ENCODE results near the gene NPLOC4. TPM values are rescaled to one million over a fixed set of nuclear protein-coding genes. Genes with fewer than 3 reads are reported as not detected.

Gene NPLOC4
- polyA plus RNA-seq, 4 donors = 51.2 to 75.3 (median 63.8) TPM

DNA sequence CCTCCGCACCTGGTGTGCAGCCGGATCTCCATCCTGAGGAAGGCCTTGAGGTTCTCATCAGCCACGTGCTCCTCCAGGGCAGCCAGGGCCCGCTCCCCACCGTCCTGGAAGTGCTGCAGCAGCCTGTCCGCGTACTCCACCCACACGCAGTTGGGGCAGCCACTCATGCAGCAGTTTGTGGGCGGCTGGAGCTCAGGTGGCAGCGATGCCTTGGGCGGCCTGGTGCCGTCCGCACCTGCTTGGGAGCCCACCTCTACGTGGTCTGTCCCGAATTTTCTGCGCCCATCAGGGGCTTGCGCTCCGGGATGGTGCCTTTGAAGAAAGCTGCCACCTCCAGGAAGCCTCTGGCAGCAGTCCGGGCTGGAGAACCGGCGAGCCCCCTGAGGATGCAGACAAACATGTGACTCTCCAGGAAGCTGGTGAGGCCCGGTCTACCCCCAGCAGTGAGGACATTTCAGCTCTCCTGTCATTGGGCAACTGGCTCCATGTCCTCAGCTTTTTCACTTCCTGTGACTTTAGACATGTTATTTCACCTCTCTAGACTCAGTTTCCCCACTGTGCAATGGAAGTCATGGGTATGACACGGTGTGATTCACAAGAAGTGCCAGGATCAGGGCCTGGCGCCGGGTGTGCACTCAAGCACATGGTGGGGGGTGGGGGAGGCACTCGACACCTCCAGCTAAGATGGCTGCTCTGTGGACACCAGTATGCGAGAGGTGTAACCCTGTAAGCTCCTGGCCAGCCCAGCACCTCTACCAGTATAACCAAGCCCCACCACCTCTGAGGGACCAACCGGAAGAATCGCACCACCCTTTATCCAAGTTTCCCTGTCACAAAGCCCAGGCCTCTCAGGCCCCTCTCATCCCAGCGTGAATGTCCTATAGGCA is 28.5 kb upstream of the NPLOC4 start:
- no peak for DNase-seq (ENCODE audit: low read depth in 4 of 4, low spot score in 2 of 4)

DNA sequence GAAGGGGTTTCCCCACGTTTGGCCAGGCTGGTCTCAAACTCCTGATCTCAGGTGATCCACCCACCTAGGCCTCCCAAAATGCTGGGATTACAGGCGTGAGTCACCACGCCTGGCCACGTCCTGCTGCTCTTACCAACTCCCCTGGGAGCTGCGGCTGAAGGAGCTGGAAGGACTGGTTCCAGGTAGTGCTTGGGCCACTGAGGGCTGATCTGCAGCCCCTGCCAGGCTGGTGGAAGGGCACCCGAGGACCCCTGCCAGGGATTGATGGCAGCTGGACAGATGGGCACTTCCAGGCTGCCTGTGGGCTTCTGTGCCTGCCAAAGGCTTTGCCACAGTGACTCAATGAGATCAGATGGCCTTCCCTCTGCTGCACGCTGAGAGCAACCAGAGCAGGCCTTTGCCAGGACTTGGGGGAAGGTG is 27.1 kb upstream of the NPLOC4 start:
- DNase-seq (ENCODE audit: low read depth in 4 of 4, low spot score in 2 of 4) = no peak

DNA sequence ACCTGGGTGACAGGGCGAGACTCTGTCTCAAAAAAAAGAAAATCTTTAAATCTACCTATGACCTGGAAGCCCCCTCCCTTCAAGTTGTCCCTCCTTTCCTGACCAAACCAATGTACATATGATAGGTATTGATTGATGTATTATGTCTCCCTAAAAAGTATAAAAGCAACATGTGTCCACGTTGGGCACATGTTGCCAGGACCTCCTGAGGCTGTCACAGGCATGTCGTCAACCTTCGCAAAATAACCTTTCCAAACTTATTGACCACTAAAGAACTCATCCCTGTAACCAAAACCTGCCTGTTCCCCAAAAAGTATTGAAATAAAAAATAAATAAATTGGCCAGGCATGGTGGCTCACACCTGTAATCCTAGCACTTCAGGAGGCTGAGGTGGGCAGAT is 25.1 kb upstream of the NPLOC4 start:
- no peak for DNase-seq (ENCODE audit: low read depth in 4 of 4, low spot score in 2 of 4)

DNA sequence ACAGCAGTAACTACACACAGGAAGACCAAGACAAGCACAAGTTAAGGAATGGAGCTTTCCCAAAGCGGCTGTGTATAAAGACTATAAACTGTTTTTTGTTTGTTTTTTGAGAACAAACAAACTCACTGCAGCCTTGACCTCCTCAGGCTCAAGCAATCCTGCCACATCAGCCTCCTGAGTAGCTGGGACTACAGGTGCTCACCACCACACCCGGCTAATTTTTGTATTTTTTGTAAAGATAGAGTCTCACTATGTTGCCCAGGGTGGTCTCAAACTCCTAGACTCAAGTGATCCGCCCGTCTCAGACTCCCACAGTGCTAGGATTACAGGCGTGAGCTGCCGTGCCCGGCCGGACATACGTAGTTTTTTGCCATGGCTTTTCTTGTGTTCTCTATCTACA is 23.5 kb upstream of the NPLOC4 start:
- DNase-seq (ENCODE audit: low read depth in 4 of 4, low spot score in 2 of 4) = no peak

DNA sequence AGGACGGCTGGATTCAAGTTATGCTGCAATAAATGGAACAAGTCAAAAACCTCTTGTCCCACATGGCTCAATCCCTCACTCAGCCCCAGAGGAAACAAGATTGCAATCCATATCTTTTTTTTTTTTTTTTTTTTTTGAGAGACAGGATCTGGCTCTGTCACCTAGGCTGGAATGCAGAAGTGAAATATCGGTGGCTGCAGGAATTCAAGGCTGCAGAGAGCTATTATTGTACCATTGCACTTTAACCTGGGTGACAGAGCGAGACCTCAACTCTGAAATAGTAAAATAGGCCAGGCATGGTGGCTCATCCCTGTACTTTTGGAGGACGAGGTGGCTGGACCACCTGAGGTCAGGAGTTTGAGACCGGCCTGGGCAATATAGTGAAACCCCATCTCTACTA is 22.1 kb upstream of the NPLOC4 start:
- no peak for DNase-seq (ENCODE audit: low read depth in 4 of 4, low spot score in 2 of 4)

DNA sequence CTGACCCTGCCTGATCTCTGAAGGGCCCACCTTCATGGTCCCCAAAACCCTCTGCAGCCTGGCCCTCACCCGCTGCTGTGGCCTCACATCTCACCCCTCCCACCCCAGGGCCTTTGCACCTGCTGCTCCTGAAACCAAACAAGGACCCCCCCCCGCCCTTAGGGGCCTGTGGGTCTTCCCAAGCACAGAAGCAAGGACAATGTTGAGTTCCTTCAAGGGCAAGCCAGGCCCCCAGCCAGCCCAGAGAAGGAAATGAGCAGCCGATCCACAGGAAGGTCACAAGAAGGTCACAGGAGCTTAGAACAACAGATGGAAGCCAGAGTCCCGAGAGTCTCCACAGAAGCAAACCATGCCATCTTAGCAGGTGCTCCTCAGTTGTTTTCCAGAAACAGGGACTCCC is 19.9 kb upstream of the NPLOC4 start:
- DNase-seq (ENCODE audit: low read depth in 4 of 4, low spot score in 2 of 4) = no peak

DNA sequence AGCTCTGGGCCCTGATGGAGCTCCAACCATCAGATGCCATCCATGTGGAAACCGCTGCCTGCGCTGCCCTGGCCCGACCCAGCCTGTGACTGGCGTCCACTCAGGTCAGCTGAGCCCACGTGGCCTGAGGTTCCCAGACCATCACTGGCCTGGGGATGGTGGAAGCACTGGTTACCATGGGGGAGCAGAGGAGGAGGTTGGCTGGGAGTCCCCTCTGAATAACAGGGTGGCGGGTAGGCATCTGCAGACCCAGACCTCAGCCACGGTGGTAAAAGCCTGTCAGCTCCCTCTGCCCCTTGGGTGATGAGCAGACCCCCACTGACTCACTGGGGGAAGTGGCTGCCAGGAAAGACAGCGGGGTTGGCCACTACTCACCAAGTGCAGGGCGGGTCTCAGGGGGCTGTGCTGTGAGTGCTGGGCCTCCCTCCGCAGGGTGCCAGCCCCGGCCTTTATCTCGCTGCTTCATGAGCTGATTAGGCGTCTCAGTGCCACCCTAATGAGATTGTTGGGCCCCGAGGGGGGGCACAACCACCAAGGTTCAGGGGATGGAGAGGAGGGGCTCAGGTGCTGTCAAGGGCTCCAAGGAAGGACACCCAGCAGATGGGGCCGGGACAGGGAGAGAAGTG is 19.3 kb upstream of the NPLOC4 start, which contains the start of gene PDE6G:
TSS of gene PDE6G (minus strand) at position 425 of the 626 bp plus-strand sequence. CDS start 3,237 bp downstream, outside the sequence.
- DNase-seq (ENCODE audit: low read depth in 4 of 4, low spot score in 2 of 4) = no peak

DNA sequence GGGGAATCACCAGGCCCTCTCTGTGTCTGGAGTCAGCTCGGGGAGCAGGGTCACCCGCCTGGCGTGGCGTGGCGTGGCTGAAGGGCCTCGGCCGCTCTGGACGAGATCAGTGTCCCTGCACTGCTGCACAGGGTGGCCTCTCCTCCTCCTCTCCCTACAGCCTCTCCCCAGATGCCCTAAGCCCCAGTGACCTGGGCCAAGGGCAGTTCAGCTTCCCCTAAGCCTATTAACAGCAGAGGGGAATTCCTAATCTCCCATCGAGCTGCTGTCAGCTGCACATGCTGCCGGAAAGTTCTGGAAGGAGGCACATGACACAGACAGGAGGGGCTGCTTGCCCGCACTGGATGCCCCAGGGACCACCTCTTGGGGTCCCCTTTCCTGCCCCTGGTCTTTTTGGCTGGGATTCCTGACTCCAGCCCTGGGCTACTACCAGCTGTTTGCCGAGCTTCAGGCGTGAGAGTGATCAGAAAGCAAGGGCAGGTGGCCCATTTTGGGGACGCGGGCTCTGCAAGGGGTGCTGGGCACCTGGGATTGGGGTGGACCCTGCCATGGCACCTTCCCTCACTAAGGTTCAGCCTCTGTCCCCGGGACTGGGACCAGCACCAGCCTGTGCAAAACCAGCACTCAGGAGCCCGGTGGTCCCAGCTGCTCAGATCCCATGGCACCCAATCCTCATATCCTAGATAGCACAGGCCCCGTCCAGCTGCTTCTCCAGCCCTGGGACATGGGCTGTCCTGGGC is 18.6 kb upstream of the NPLOC4 start:
- no peak for DNase-seq (ENCODE audit: low read depth in 4 of 4, low spot score in 2 of 4)

DNA sequence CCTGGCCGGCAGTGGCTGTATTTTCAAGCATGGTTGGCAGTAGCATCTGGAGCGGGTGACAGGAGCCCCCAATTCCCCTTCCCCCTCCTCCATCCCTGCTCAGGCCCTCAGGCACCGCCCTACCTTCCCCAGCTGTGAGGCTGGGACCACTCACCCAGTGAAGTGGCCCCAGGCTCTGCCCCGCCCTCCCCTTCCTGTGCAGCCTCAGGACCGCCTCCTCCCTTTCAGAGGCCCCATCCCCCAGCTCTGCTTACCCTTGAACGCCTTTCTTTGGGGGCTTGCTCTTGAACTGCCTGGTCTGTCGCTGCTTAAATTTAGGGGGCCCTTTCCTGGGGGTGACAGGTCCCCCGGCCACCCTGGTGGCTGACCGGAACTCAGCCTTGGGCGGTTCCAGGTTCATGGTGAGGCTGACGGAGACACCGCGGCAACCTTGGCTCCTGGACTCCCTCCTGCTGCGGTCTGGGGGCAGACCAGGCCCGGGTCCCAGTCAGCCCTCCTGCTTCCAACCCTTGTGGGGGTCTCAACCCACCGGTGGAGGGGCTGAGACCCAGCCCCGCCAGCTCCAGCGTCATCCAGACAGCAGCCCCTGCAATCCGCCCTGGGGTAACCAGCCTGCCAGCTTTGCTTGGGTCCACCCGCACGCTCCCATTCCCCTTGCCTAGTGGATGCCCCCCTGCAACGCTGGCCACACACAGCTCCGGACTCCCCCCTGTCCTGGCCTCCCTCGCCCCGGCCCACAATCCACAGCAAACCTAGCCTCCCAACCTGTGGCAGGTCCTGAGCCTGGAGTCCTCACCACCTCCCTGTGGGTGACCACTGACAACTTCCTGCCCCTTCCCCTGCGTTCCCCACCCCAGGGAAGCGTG is 16.2 kb upstream of the NPLOC4 start:
- DNase-seq (ENCODE audit: low read depth in 4 of 4, low spot score in 2 of 4) = no peak

DNA sequence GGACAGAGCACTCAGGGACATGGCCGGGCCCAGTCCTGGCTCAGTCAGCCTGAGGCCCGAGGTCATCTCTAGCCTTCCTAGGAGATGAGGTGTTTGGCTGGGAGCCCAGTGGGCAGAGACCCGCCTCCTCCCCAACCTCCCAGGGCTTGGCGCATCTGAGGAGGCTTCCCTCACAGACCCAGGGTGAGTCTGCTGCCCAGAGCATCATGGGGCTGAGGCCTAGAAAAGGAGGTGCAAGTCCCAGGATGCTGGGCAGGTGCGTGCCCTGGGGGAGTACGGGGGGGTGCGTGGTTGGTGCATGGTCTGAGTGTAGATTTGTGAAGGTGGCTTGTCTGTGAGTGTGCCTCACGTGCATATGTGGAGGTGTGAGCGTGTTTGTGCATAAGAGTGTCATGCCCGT is 14.8 kb upstream of the NPLOC4 start:
- DNase-seq (ENCODE audit: low read depth in 4 of 4, low spot score in 2 of 4) = no peak

DNA sequence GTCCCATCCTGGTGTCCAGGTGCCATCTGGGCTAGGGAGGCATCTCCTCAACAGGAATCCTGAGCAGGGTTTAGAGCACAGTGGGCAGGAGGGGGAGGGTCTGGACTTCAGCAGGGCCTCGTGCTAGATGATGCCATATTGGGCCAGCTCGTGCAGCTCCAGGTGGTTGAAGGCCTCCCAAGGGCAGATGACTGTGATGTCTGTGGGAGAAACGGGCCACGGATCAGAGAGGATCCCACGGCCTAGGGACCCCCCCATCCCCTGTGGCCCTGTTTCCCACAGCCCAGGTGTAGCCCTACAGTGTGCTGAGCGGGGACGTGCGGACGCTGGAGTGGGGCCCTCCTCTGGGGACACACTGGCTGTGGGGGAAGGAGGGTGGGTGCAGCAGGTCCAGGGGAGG is 14.0 kb upstream of the NPLOC4 start:
- DNase-seq (ENCODE audit: low read depth in 4 of 4, low spot score in 2 of 4) = no peak

DNA sequence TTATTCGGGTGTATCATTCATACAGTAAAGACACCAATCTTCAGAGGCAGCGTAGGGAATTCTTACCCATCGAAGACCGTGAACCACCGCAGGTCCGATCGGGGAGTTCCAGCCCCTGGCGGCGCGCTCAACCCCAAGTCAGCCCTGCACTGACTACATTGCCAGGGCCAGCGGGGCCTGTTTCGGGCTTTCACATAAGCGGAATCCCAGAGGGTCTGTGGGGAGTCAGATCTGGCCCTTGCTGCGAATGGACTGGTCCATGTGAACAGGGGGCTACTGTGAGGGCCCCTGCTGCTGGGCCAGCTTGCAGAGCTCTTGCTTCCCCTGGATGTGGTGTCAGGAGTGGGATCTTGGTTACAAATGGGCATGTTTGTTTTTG is 11.8 kb upstream of the NPLOC4 start:
- no peak for DNase-seq (ENCODE audit: low read depth in 4 of 4, low spot score in 2 of 4)

DNA sequence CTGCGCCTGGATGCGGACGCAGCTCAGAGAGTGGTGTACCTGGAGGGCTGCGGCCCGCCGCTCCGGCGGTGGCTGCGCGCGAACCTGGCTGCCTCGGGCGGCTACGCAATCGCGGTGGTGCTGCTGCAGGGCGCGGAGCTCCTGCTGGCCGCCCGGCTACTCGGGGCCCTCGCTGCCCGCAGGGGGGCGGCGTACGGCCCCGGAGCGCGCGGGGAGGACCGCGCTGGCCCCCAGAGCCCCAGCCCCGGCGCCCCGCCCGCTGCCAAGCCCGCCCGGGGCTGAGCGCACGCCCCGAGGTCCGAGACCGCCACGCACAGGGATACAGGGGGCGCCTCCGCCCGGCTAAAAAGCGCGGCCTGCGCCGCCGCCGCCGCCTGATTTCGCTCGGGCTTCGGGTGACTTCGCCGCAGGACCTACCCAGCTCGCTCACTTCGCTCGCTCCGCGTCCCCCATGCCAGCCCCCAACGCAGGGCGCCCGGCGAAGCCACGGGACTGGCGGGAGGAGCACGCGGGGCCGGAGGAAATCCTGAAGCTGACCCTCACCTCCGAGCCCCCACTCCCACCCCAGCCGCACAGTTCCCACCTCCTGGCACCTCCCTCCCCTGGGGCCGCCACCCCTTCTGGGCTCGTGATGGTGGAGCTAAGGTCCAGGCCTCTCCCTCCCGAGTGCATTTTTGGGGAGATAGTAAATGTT is 11.2 kb upstream of the NPLOC4 start:
- no peak for DNase-seq (ENCODE audit: low read depth in 4 of 4, low spot score in 2 of 4)

DNA sequence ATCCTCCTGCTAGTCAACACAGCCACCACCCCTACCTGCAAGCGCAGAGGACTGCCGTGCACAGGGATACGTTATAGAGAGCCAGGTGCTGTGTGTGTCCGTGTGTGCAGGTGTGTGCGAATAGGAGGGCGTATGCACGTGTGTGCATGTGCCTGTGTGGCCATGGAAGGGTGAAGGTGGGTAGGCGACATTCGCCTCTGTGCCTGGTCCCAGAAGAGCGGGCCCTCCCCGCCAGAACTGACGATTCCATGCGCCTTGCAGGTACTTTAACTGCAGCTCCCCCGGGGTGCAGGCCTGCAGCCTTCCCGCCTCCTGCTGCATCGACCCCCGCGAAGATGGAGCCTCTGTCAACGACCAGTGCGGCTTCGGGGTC is 10.7 kb upstream of the NPLOC4 start:
- no peak for DNase-seq (ENCODE audit: low read depth in 4 of 4, low spot score in 2 of 4)

DNA sequence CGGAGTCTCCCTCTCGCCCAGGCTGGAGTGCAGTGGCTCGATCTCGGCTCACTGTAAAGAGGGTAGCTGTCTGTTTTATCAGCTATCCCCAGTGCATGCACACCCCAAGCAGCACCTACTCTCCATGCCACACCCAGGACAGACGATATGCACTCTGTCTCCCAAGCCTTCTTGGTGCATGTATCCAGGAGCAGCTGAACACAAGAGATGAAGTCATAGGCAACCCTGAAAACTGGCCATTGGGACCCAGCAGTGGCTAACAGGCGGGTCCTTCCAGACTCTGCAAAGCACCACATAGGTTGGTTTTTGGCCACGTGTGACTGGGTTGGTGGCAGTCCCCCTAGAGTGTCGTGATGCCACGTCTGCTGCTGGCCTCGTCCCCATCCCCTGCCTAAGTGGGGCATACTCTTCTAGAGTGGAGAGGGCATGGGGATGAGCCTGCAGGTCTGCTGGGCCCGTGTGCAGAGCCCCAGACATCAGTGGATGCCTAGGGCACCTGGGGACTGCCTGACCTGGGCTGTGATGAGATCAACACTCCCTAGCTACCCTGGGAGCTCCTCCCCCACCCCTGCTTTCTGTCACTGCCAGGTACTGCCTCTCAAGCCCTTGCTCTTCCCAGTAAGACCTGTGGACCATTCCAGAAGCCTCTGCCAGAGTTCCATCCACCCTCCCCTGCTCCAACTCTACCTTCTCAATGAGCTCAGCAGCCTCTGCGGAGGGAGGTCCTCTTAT is 10.1 kb upstream of the NPLOC4 start:
- DNase-seq (ENCODE audit: low read depth in 4 of 4, low spot score in 2 of 4) = no peak

DNA sequence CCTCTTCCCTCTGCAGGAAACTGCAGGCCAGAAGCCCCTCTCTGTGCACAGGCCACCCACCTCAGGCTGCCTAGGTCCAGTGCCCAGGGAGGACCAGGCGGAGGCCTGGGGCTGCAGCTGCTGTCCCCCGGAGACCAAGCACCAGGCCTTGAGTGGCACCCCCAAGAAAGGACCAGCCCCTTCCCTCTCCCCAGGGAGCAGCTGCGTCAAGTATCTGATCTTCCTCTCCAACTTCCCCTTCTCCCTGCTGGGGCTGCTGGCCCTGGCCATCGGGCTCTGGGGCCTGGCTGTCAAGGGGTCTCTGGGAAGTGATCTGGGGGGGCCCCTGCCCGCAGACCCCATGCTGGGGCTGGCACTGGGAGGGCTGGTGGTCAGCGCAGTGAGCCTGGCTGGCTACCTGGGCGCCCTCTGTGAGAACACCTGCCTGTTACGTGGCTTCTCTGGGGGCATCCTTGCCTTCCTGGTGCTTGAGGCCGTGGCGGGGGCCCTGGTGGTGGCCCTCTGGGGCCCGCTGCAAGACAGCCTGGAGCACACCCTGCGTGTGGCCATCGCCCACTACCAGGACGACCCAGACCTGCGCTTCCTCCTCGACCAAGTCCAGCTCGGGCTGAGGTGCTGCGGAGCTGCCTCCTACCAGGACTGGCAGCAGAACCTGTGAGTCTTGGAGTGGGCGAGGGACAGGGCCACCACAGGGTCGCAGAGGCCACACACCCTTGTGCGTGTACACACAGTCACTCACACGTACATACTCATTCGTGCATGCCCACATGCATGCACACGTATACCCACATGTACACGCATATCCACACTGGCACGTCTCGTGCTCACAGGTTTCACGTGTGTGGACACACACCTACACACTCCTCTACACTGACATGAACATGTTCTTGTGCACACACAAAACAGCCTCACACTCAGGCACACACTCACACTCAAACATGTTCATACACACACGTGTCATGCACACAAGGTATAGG is 8.4 kb upstream of the NPLOC4 start:
- no peak for DNase-seq (ENCODE audit: low read depth in 4 of 4, low spot score in 2 of 4)

DNA sequence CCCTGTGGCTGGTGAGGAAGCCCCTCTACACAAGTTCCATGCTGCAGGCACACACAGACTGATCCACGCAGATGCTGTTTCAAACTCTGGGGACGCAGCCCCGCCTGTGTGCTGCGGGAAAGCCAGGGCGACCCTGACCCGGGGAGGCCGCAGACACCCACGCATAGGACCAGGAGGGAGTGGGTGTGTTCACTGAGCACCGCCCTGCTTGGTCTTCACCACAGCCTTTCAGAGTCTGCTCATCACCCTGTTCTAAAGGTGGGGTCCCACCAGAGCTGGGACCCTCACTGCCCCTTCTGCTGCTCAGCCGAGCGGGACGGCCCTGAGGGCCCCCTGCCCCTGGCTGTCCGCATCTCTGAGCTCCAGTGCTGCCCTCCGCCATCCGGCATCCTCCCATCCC is 7.6 kb upstream of the NPLOC4 start:
- DNase-seq (ENCODE audit: low read depth in 4 of 4, low spot score in 2 of 4) = no peak

DNA sequence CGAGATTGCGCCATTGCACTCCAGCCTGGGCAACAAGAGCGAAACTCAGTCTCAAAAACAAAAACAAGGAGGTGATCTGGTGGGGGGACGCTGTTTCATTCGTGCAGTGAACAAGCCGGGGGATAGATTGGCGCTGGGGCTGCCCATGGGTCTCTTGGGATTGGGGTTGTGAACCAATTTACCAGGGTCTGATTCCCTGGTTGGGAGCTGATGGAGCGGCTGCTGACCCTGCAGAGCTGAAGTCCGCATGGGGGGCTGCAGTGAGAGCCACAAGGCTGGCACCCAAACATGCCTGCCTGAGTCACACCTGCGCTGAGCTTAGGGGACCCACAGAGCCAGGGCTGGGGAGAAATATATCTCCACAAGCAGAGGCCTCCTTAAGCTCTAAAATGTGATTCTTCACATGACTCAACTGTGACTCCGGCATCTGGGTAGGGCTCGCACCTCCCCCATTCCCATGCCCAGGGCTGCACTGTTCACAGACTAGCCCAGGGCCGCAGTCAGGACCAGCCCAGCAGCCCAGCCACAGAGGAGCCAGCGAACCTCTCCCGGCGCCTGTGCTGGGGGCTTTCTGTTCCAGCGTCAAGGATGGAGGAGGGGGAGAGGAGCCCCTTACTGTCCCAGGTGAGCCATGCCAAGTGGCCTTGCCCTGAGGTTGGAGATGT is 5.0 kb upstream of the NPLOC4 start:
- no peak for DNase-seq (ENCODE audit: low read depth in 4 of 4, low spot score in 2 of 4)

All from left renal cortex interstitium (tissue), 4 donors.